Heart left ventricle (tissue), 13 donors: ENCODE data around the gene COX7B.

Experiments used
- CTCF ChIP-seq, 12 donors: fragments of 200-600 bp; sonication (generic) in 4 of 12; IDR thresholded peaks; one replicate each; pipeline versions ENCODE4 v1.5.0 to v1.8.0; 2018 to 2022; ENCODE audit warnings: antibody characterized with exemption in 12 of 12, mild to moderate bottlenecking in 5 of 12
- POLR2A ChIP-seq, 2 donors: fragments of 450-650 bp; IDR thresholded peaks; one replicate each; pipeline ENCODE4 v1.6.1; 2017; ENCODE audit warnings: antibody characterized with exemption in 2 of 2, mild to moderate bottlenecking in 2 of 2, moderate library complexity in 2 of 2
- donor health status: ischemic (EF 13 %, LVEDD 7.1; RV severe dilation, severe dysfunction).
- donor health status: DM: no; HTN: yes; CAD: no.
- donor health status: DM: no; HTN: no; CAD: no.
- donor health status: ischemic (EF 25% LVEDD 6.9; RV normal size, moderate dysfunction).
- donor health status: ischemic (EF 25% LVEDD 5.7; RV mildly dilated, moderate dysfunction).
- donor health status: ischemic (EF 35%, LVEDD 5.7; RV mildly dilated, moderate dysfunction).
- donor health status: nonischemic (EF 11% LVEDD 7.7; RV severe dilation, severe dysfunction).
- donor health status: DM: yes; HTN: yes; CAD: no.
- donor health status: PGD.
- donor health status: ischemic (EF 29% LVEDD 5.4; RV normal size, mild dysfunction).
- donor health status: nonischemic (EF 23%, LVEDD 6.1; RV moderate dilation, normal function).

- TF ChIP-seq CTCF (IDR thresholded peaks at IDR 0.05): no peak
- no peak for TF ChIP-seq POLR2A (IDR thresholded peaks at IDR 0.05)
Observed at GRCh38 chrX:77900688-77901087, 1.4 kb downstream of the COX7B start.
